Osteocyte (in vitro differentiated cells): Measurements from ENCODE around the gene ATP2B1. TPM values are rescaled to one million over a fixed set of nuclear protein-coding genes. Genes with fewer than 3 reads are reported as not detected.

ENCODE experiments used
- DNase-seq: peaks from one replicate; pipeline ENCODE4 v3.0.0; 2021; ENCODE audit warnings: mixed read lengths; ENCODE audit not compliant: unreplicated experiment; ENCODE audit errors: extremely low spot score
- H3K27ac Mint-ChIP-seq: one replicate; pipeline ENCODE4 v1.8.0; 2021; ENCODE audit warnings: mild to moderate bottlenecking, mixed read lengths; ENCODE audit not compliant: unreplicated experiment
- H3K27me3 Mint-ChIP-seq: one replicate; pipeline ENCODE4 v1.8.0; 2021; ENCODE audit warnings: mixed read lengths; ENCODE audit not compliant: unreplicated experiment
- H3K36me3 Mint-ChIP-seq: one replicate; pipeline ENCODE4 v1.8.0; 2021; ENCODE audit warnings: mixed read lengths; ENCODE audit not compliant: unreplicated experiment
- H3K4me1 Mint-ChIP-seq: one replicate; pipeline ENCODE4 v1.8.0; 2021; ENCODE audit warnings: mixed read lengths; ENCODE audit not compliant: unreplicated experiment
- H3K4me3 Mint-ChIP-seq: one replicate; pipeline ENCODE4 v1.8.0; 2021; ENCODE audit warnings: mild to moderate bottlenecking, moderate library complexity, mixed read lengths; ENCODE audit not compliant: unreplicated experiment
- H3K9me3 Mint-ChIP-seq: one replicate; pipeline ENCODE4 v1.8.0; 2021; ENCODE audit warnings: mixed read lengths; ENCODE audit not compliant: unreplicated experiment
- total RNA-seq: library from RNA; stranded (reverse); gene quantifications from 2 replicates; pipeline ENCODE4 v1.2.1, GENCODE V29; 2021
- TF ChIP-seq, protein P1 (sequence below): fragments of 200-600 bp; sonication (generic); IDR thresholded peaks from 2 replicates; pipeline ENCODE4 v1.5.0; 2021; ENCODE audit warnings: antibody characterized with exemption, mild to moderate bottlenecking, moderate library complexity

Gene ATP2B1
- total RNA-seq, 1 donor from 2014 or later = 45.5 TPM

DNA sequence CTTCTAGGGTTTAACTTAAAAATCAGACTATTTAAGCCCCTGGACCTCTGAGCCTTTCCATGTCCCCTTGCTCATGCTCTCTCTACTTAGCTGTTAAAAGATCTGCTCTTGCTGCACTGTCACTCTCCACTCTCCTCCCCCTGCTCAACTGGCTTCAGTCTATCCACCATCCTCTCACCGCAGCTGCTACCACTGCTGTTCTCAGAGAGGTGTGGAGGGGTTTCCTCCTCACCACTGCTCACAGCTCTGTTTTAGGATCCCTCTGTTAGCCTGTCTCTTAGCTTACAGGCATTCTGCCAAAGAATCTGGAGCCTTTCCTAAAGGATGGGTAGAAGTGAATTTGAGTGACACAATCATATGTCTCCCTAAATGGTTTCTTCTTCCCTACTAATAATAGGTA is 43.7 kb upstream of the ATP2B1 start:
- Mint-ChIP-seq H3K27ac (peak overlapping the region; percentile 46), H3K36me3 (no peaks in the 10 kb centered on the region)

DNA sequence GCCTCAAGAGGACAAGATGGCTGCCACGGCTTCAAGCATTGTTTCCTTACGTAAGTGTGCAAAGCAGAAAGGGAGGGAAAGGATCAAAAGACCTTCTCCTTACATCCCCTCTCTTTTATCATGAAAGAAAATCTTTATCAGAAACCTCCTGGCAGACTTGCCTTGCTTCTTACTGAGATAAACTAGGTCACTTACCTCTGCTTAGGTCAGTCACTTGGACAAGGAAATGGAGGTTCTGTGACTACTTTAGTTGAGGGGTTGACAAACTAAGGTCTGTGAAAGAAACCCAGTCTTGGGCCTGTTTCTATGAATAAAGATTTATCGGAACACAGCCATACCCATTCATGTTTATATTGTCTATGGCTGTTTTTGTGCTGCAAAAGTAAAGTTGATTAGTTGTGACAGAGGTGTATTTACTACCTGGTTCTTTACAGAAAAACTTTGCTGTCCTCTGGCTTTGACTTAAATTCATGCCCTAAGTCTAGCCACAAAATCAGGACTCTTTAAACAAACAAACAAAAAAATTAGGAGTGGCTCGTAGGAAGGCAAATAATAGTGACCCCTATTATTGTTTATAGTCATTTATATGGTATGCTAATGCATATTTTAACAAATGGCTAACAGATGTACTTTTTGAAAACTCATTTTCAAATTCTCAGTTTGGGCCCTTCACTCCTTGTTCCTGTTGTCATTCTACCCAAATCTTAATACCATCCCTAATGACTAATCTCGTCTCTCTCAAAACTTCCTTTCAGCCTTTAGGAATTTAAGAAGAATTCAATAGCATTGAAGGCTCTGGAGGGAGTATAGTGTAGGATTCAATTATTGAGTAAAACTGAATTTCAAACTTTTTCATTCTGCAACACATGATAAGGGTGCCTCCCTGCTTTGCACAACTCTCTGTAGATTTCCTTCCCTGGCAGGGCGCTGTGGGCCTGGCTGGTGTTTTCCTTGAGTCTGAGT is 42.0 kb upstream of the ATP2B1 start:
- H3K9me3 Mint-ChIP-seq = peaks cover 3% of the 10 kb centered on the region
- DNase-seq = no peak
- no peak overlapping the region for H3K4me3 Mint-ChIP-seq
- TF ChIP-seq, protein P1, sequence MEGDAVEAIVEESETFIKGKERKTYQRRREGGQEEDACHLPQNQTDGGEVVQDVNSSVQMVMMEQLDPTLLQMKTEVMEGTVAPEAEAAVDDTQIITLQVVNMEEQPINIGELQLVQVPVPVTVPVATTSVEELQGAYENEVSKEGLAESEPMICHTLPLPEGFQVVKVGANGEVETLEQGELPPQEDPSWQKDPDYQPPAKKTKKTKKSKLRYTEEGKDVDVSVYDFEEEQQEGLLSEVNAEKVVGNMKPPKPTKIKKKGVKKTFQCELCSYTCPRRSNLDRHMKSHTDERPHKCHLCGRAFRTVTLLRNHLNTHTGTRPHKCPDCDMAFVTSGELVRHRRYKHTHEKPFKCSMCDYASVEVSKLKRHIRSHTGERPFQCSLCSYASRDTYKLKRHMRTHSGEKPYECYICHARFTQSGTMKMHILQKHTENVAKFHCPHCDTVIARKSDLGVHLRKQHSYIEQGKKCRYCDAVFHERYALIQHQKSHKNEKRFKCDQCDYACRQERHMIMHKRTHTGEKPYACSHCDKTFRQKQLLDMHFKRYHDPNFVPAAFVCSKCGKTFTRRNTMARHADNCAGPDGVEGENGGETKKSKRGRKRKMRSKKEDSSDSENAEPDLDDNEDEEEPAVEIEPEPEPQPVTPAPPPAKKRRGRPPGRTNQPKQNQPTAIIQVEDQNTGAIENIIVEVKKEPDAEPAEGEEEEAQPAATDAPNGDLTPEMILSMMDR = no peak
- H3K27me3 Mint-ChIP-seq = no peaks in the 10 kb centered on the region
- H3K4me1 Mint-ChIP-seq = peaks cover 17% of the 10 kb centered on the region
- H3K27ac Mint-ChIP-seq = peak overlapping the region; percentile 80
- H3K36me3 Mint-ChIP-seq = no peaks in the 10 kb centered on the region

More for the DNA sequence above, 43.7 kb upstream of the ATP2B1 start:
- no peak for DNase-seq
- peaks cover 9% of the 10 kb centered on the region for H3K9me3 Mint-ChIP-seq
- TF ChIP-seq, protein P1 = no peak
- H3K4me1 Mint-ChIP-seq = peaks cover 32% of the 10 kb centered on the region
- H3K27me3 Mint-ChIP-seq = no peaks in the 10 kb centered on the region
- no peak overlapping the region for H3K4me3 Mint-ChIP-seq

DNA sequence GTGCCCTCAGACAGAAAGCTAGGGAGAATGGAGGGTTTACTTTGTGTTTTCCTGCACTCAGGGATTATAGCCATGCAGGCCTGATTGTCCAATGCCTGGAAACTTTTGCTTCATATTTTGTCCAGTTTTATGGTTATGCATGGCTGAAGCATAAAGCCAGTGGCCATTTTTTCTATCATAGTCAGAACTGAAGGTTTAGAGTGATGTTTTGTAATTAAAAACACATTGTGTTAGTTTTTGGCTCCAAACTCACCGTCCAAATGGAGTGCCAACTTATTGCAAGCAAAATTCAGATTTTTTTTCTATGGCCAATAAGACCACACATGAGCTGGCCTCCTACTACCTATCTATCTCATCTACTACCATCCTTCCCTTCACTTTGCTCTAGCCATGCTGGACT is 40.2 kb upstream of the ATP2B1 start:
- TF ChIP-seq, protein P1 = no peak
- no peaks in the 10 kb centered on the region for H3K36me3 Mint-ChIP-seq
- DNase-seq = no peak

DNA sequence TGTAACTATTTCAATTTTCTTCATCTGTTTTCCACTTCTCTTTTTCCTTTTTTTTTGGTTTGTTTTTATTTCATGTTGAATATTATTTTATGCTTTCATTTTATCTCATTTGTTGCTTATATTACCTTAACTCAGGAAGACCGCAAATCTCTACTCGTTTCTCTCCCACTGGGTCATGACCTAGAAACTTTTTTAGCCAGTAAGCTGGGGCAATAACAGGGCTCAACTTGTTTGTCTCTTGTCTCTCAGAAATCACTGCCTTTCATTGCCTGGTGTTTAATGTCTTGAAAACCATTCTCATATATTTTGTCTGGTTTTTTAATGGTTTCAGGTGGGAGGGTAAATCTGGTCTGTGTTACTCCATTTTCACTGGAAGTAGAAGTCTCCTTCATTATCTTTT is 36.6 kb upstream of the ATP2B1 start:
- TF ChIP-seq, protein P1 = no peak
- Mint-ChIP-seq H3K4me1 (no peaks in the 10 kb centered on the region), H3K27me3 (no peaks in the 10 kb centered on the region), H3K36me3 (peaks cover 8% of the 10 kb centered on the region), H3K4me3 (no peak overlapping the region), H3K9me3 (peaks cover 27% of the 10 kb centered on the region), H3K27ac (no peak overlapping the region)
- no peak for DNase-seq

More for the DNA sequence above, 40.2 kb upstream of the ATP2B1 start:
- no peaks in the 10 kb centered on the region for H3K27me3 Mint-ChIP-seq
- H3K9me3 Mint-ChIP-seq = peaks cover 7% of the 10 kb centered on the region
- H3K27ac Mint-ChIP-seq = no peak overlapping the region
- peaks cover 17% of the 10 kb centered on the region for H3K4me1 Mint-ChIP-seq
- no peak overlapping the region for H3K4me3 Mint-ChIP-seq

DNA sequence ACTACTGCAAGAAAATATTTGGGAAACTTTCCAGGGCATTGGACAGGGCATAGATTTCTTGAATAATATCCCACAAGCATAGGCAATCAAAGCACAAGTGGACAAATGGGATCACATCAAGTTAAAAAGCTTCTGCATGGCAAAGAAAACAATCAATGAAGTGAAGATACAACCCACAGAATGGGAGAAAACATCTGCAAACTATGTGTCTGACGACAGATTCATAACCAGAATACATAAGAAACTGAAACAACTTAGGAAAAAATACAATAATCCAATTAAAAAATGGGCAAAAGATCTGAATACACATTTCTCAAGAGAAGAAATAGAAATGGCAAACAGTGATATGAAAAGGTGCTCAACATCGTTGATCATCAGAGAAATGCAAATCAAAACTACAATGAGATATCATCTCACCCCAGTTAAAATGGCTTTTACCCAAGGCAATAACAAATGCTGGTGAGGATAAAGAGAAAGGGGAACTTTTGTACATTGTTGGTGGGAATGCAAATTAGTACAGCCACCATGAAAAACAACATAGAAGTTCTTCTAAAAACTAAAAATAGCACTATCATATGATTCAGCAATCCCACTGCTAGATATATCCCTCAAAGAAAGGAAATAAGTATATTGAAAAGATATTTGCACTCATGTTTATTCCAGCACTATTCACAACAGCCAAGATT is 33.8 kb upstream of the ATP2B1 start:
- H3K27me3 Mint-ChIP-seq = no peaks in the 10 kb centered on the region
- peaks cover 51% of the 10 kb centered on the region for H3K9me3 Mint-ChIP-seq
- TF ChIP-seq, protein P1 = no peak
- peaks cover 16% of the 10 kb centered on the region for H3K36me3 Mint-ChIP-seq
- no peak for DNase-seq
- H3K4me1 Mint-ChIP-seq = no peaks in the 10 kb centered on the region
- no peak overlapping the region for H3K27ac Mint-ChIP-seq
- H3K4me3 Mint-ChIP-seq = no peak overlapping the region
